Dermis blood vessel endothelial cell (primary cell): ENCODE data around the gene AGPAT3. TPM values are rescaled to one million over a fixed set of nuclear protein-coding genes. Genes with fewer than 3 reads are reported as not detected.
"Not testable (repeated sequence)": the region's sequence is repeated elsewhere in the genome, so short reads cannot be mapped to it uniquely, and the experiment has no call there.

ENCODE experiments used
- DNase-seq: peaks from one replicate; pipeline ENCODE4 v3.0.0; 2010
- total RNA-seq: library from RNA; depleted of rRNA; stranded (reverse); fragments of >200 nt; gene quantifications from 2 replicates; pipeline ENCODE4 v1.2.3, GENCODE V29; 2014

Gene AGPAT3
- total RNA-seq, 1 donor from 2014 or later: 56.8 TPM

DNA sequence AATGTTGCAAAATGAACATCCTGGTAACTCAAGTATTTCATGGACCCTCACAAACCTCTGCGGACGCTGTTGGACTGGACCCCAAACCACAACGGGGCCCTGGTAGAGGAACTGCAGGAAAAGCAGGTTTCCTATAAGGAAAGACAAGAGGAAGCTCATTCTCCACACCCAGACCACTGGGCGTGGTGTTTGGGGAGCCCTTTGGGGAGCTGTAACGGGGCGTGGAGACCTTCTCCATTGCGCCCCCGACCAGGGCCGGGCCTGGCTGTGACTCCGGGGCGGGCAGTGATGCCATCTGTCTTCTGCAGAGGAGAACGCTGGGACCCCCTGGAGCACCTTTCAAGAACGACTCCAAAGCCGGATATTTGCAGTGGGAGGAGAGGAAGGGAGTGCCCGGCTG lies 30.0 kb upstream of the AGPAT3 start:
- no peak for DNase-seq

DNA sequence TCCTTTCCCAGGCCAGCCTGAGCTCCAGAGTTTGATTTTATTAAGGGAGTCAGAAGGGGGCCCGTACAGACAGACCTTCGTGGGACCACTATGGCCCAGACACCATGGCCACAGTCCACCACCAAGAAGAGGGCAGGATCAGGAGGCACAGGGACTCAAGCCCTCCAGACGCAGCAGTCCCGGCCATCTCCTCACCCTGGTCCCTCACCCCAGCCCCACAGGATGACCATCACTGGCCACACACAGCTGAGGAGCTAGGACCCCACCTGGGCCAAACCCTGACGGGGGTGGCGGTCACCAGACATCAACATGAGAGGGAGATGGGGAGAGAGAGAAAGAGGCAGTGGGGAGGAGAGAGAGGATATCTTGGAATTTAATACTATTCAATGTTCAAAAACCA lies 29.2 kb upstream of the AGPAT3 start:
- DNase-seq: no peak

DNA sequence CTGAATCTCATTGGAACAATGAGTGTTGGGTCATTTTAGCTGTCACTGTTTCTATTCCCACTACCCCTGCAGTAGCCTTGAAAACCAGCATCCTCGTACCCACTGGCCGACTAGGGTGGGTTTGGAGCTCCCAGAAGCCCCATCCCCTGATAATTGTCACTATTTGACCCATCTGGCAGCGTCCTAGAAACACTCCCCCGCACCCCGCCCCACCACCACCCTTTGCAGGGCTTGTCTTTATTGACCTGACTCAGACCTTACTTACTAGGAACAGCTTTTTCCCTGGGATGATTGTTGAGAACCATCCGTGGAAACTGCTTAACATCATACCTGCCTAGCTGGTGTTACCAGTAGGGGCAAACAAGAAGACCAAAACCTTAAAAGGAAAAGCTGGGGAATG lies 28.4 kb upstream of the AGPAT3 start:
- no peak for DNase-seq

GRCh38 chr21:43840259-43840658 lies 24.8 kb upstream of the AGPAT3 start:
- DNase-seq: no peak

DNA sequence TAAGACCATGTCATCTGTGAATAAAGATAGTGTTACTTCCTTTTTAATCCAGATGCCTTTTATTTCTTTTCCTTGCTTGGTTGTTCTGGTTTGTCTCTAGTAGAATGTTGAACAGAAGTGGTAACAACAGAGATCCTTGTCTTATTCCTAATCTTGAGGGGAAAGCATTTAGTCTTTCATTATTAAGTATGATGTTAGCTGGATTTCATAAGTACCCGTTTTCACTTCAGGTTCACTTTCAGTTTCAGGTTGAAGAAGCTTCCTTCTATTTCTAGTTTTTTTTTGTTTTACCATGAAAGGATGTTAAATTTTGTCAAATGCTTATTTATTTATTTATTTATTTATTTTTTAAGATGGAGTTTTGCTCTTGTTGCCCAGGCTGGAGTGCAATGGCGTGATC lies 22.3 kb upstream of the AGPAT3 start:
- no peak for DNase-seq

DNA sequence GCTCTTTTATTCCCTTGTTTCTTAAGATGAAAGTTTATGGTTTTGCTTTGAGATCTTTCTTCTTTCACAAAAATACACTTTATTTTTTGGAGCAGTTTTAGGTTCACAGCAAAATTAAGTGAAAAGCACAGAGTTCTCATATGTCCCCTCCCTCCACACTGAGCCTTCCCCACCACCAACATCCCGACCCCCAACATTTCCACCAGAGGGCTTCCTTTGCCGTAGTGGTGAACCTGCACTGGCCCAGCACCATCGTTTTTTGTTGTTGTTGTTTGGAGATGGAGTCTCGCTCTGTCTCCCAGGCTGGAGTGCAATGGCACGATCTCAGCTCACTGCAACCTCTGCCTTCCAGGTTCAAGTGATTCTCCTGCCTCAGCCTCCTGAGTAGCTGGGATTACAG lies 20.1 kb upstream of the AGPAT3 start:
- not testable (repeated sequence) for DNase-seq

DNA sequence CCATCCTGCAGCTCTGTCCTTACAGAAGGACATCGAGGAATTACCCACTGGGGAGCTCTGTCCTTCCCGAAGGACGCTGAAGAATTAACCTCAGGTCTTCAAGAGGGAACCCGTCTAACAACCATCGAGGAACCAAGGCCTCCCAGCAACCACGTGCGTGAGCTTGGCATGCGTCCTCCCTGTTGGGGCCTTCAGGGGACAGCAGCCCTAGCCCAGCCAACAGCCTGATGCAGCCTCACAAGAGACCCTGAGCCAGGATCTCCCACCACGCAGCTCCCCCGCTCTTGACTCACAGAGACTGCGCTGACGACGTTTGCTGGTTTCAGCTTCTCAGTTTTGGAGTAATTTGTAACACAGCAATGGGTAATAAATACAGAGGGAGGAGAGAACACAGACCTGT lies 19.6 kb upstream of the AGPAT3 start:
- DNase-seq: no peak

DNA sequence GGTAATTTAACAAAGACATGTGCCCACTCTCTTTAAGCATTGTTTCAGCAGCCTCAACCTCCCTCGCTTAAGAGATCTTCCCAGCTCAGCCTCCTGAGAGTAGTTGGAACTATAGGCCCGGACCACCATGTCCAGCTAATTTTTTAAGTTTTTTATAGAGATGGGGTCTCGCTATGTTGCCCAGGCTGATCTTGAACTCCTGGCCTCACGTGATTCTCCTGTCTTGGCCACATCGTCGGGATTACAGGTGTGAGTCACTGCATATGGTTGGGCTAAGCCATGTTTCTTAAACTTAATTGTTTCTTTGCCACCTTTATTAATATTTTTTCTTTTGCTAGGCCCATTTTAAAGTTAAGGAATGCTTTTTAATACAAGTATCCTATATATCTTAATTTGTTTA lies 18.6 kb upstream of the AGPAT3 start:
- no peak for DNase-seq

DNA sequence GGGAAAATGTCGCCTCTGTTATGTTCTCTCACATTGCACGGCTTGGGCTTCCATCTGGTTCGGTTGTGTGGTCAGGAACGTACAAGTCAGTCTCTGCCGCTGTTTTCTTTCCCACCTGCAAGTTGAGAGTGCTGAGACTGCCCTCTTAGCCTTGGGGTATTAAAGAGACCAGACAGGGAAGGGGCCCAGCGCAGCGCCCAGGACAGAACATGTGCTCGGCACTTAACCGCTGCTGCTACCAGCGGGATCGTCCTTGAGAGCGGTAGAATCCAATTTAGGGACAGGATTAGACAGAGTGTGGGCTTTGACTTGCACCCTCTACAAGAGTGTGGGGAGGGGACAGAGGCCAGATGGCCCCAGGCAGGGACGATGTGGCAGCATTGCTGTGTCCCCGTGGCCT lies 17.7 kb upstream of the AGPAT3 start:
- DNase-seq: no peak

DNA sequence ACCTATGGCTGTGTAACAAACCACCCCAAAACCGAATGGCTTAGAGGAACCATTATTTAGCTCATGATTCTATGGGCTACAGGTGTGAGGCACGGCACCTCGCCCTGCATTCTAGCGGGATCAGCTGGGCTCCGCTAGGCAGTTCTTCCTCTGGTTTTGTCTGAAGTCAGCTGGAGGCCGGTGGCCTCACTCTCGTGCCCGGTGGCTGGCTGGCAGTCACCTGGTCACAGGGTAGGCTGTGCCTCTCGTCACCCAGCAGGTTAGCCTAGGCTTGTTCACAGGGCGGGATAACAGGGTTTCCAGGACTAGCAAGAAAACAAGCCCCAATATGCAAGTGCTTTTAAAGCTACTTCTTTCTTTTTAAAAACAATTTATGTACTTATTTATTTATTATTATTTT lies 16.3 kb upstream of the AGPAT3 start:
- no peak for DNase-seq

DNA sequence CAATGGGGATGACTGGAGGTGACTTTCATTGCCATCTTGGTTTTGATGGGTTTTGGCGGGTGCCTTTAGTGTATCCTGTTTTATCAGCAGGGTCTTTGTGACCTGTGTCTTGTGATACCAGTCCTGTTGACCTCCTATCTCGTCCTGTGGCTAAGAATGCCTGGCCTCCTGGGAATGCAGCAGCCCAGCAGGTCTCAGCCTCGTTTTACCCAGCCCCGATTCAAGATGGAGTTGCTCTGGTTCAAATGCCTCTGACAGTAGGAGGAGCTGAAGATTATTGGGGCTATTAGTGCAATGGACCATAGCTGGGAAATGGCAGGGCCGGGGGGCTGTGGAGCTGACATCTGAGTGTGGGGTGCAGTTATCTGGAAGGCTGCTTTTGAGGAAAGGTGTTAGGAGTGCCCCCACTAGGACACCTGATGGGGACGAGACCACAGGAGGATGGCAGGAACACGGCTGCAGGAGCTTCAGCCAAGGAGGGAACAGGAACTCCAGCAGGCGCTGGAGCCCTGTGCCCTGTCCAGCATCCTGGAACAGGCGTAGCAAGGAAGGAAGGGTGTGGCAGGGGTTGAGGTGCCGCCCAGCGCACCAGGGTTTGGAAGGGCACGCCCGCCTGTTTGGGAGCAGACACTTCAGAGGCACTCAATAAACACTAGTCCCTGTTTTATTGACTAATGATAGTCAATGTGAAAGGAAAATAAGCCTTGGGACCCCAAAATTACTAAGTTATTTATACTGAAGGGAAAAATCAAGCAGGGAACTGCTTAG lies 15.3 kb upstream of the AGPAT3 start:
- no peak for DNase-seq

GRCh38 chr21:43850728-43851295 lies 14.2 kb upstream of the AGPAT3 start:
- no peak for DNase-seq

DNA sequence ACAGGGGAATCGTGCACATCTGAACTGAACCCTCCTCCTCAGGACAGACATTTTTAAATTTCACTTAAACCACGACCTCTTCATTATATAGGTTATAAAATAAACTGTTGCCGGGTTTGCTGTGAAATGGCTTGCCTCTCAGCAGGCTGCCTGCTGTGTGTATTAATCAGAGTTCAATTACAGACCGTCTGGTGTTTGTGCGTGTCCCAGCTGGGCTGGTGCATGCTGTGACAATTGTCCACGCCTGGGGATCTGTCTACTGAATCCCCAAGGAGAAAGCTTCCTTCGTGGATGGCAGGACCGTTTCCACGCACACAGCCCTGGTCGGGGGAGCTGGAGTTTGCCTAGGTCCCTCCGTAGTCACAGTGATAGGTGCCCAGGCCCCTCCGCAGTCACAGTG lies 13.4 kb upstream of the AGPAT3 start:
- DNase-seq: no peak

DNA sequence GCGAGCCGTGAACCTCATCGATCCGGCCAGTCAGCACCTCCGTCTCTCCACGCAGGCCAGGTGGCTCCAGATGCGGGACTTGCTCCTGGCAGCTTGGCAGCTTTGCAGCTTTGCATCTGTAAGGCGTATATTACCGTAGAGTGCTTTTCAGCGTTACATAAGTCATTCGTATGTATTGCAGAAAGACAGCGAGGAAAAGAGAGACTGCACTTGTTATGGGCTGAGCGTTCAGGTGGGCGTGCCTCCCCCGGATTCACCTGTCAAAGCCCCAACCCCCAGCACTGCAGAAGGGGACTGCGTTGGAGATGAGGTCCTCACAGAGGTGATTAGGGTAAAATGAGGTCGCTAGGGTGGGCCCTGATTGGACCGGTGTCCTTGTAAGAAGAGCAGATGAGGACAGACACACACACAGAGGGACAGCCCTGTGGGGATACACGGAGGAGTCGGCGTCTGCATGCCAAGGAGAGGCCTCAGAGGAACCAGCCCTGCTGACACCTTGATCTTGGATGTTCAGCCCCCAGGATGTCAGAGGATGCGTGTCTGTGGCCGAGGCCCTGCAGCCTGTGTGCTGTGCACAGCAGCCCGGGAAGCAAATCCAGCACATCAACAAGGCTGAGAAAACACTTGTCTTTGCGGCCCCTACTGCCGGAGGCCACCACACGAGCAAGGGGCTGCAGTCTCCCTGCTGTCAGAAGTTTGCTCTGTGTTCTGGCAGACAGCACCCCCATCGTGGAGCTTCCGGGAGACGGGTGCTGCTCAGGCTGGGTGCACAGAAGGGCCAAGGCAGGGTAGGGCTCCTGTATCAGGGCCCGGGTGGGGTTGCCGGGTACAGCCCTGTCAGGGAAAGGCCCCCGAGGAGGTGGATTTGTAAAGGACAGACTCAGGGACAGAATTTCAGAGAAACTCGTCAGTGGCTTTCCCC lies 10.9 kb upstream of the AGPAT3 start:
- no peak for DNase-seq

- DNase-seq: no peak
Observed at GRCh38 chr21:43854773-43855633, 10.0 kb upstream of the AGPAT3 start.

DNA sequence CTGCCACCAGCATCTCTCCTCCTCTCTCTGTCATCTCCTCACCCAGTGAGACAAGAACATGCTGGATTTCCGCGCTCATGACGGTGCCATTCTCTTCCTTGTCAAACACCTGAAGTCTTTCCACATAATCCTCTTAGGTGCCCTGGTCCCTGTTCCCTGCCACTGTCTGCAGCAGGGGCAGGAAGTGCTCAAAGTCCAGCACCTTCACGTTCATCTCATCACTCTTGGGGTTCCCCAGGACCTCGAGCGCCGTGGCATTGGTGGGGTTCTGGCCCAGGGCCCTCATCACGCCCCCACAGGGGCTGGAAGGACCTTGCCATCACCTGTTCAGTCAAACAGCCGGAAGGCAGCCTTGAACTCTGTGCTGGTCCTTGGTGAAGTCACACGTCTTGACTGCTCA lies 9.1 kb upstream of the AGPAT3 start:
- no peak for DNase-seq

GRCh38 chr21:43858806-43859648 lies 6.0 kb upstream of the AGPAT3 start:
- no peak for DNase-seq

DNA sequence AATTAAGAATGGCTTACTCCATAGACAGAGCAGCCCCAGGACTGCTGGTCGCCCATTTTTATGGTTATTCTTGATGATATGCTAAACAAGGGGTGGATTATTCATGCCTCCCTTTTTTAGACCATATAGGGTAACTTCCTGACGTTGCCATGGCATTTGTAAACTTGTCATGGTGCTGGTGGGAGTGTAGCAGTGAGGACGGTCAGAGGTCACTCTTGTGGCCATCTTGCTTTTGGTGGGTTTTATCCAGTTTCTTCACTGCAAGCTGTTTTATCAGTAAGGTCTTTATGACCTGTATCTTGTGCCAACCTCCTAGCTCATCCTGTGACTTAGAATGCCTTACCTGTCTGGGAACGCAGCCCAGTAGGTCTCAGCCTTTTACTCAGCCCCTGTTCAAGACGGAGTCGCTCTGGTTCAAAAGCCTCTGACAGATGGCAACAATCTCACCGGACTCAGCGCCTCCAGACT lies 5.2 kb upstream of the AGPAT3 start:
- no peak for DNase-seq

DNA sequence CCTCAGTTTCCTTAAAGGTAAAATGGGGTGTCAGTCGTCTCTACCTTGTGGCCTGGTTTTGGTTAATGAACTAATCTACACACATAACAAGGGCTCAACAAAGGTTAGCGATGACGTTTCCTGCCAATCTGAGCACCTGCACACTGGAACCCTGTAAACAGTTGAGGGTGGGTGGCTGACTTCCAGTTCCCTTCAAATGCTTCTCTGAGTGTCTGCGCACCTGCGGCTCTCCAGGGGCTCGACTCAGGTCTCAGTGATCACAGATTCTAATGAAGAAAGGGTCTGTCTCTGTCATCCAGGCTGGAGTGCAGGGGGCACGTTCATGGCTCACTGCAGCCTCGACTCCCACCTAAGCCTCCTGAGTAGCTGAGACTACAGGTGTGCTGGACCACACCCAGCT lies 3.3 kb upstream of the AGPAT3 start:
- DNase-seq: no peak

- DNase-seq: peak; percentile 41
Observed at GRCh38 chr21:43864313-43864961, 586 bp upstream of the AGPAT3 start.
